Mesenchymal stem cell (in vitro differentiated cells and primary cell): ENCODE data around the gene LRRC28.

Source experiments
- DNase-seq: peaks from one replicate; pipeline ENCODE4 v3.0.0-alpha.2; 2013
- H2AFZ ChIP-seq: one replicate; pipeline ENCODE4 v1.6.1; 2013; ENCODE audit warnings: low read depth, mild to moderate bottlenecking, control low read depth, inconsistent platforms, low read length, moderate library complexity
- H2AK5ac ChIP-seq: 2 replicates; pipeline ENCODE4 v1.6.1; 2013; ENCODE audit warnings: low read length, moderate library complexity, mild to moderate bottlenecking, inconsistent platforms; ENCODE audit not compliant: severe bottlenecking
- H2BK120ac ChIP-seq: one replicate; pipeline ENCODE4 v1.6.1; 2013; ENCODE audit warnings: low read depth, mild to moderate bottlenecking, inconsistent platforms, low read length, moderate library complexity
- H2BK12ac ChIP-seq, 2 experiments: one replicate each; pipeline ENCODE4 v1.6.1; 2013; ENCODE audit warnings: inconsistent platforms in 2 of 2, low read length in 2 of 2, mild to moderate bottlenecking in 2 of 2, moderate library complexity in 2 of 2, control low read depth in 1 of 2
- H2BK15ac ChIP-seq: one replicate; pipeline ENCODE4 v1.6.1; 2013; ENCODE audit warnings: mild to moderate bottlenecking, low read depth, inconsistent platforms; ENCODE audit not compliant: poor library complexity, severe bottlenecking
- H2BK5ac ChIP-seq: 2 replicates; pipeline ENCODE4 v1.6.1; 2013; ENCODE audit warnings: low read depth, mild to moderate bottlenecking, low read length, control low read depth, inconsistent platforms; ENCODE audit not compliant: poor library complexity, severe bottlenecking
- H3K14ac ChIP-seq, 2 experiments: one replicate each; pipeline ENCODE4 v1.6.1; 2013; ENCODE audit warnings: inconsistent platforms in 2 of 2, low read length in 2 of 2, control low read depth in 1 of 2, mild to moderate bottlenecking in 1 of 2, moderate library complexity in 1 of 2
- H3K18ac ChIP-seq, 2 experiments: one replicate each; pipeline ENCODE4 v1.6.1; 2013; ENCODE audit warnings: inconsistent platforms in 2 of 2, low read length in 2 of 2, control low read depth in 1 of 2, low read depth in 1 of 2, mild to moderate bottlenecking in 1 of 2
- H3K23ac ChIP-seq, 2 experiments: one replicate each; pipeline ENCODE4 v1.6.1; 2013; ENCODE audit warnings: inconsistent platforms in 2 of 2, low read length in 2 of 2, mild to moderate bottlenecking in 2 of 2, moderate library complexity in 2 of 2, control low read depth in 1 of 2
- H3K27ac ChIP-seq: 2 replicates; pipeline ENCODE4 v1.5.1; 2013; ENCODE audit warnings: mild to moderate bottlenecking, moderate library complexity, low read length, control low read depth, inconsistent platforms; ENCODE audit not compliant: poor library complexity, severe bottlenecking
- H3K27me3 ChIP-seq, 2 experiments: 2 replicates each; pipeline versions ENCODE4 v1.6.1 to v1.7.0; 2013; ENCODE audit warnings: low read length in 2 of 2, mild to moderate bottlenecking in 2 of 2, moderate library complexity in 2 of 2, control low read depth in 1 of 2, inconsistent platforms in 1 of 2; ENCODE audit not compliant: control insufficient read depth in 1 of 2, insufficient read depth in 1 of 2
- H3K36me3 ChIP-seq, 2 experiments: 2 replicates each; pipeline versions ENCODE4 v1.6.1 to v1.7.0; 2013; ENCODE audit warnings: low read length in 2 of 2, control low read depth in 1 of 2, inconsistent platforms in 1 of 2, low read depth in 1 of 2, mild to moderate bottlenecking in 1 of 2; ENCODE audit not compliant: insufficient read depth in 2 of 2, control insufficient read depth in 1 of 2
- H3K4ac ChIP-seq, 2 experiments: one replicate each; pipeline ENCODE4 v1.6.1; 2013; ENCODE audit warnings: inconsistent platforms in 2 of 2, low read length in 2 of 2, mild to moderate bottlenecking in 2 of 2, moderate library complexity in 2 of 2, control low read depth in 1 of 2, low read depth in 1 of 2
- H3K4me1 ChIP-seq: 2 replicates; pipeline ENCODE4 v1.6.1; 2013; ENCODE audit warnings: low read depth, low read length, control low read depth; ENCODE audit not compliant: control insufficient read depth, insufficient read depth
- H3K4me2 ChIP-seq: 2 replicates; pipeline ENCODE4 v1.6.1; 2013; ENCODE audit warnings: low read length, mild to moderate bottlenecking, inconsistent platforms; ENCODE audit not compliant: poor library complexity, severe bottlenecking
- H3K4me3 ChIP-seq, 2 experiments: 2 replicates each; pipeline versions ENCODE4 v1.5.1 to v1.7.0; 2013; ENCODE audit warnings: low read length in 2 of 2, mild to moderate bottlenecking in 2 of 2, control low read depth in 1 of 2, low read depth in 1 of 2; ENCODE audit not compliant: insufficient read depth in 1 of 2
- H3K79me1 ChIP-seq: replicated peaks from 2 replicates; pipeline ENCODE4 v1.6.1; 2013; ENCODE audit warnings: mild to moderate bottlenecking, control low read depth, low read length, inconsistent platforms; ENCODE audit not compliant: poor library complexity, severe bottlenecking
- H3K9ac ChIP-seq: 2 replicates; pipeline ENCODE4 v1.7.0; 2013; ENCODE audit warnings: mild to moderate bottlenecking, low read length, moderate library complexity
- H3K9me3 ChIP-seq: 2 replicates; pipeline ENCODE4 v1.7.0; 2013; ENCODE audit warnings: mild to moderate bottlenecking, low read length; ENCODE audit not compliant: control insufficient read depth
- H4K8ac ChIP-seq: one replicate; pipeline ENCODE4 v1.6.1; 2013; ENCODE audit warnings: inconsistent platforms, mild to moderate bottlenecking, low read length, moderate library complexity
- H4K91ac ChIP-seq: one replicate; pipeline ENCODE4 v1.6.1; 2013; ENCODE audit warnings: mild to moderate bottlenecking, low read length, inconsistent platforms
- WGBS: methylation state at CpG from one replicate; pipeline ENCODE4 v1.1.7; 2013; ENCODE audit warnings: mixed read lengths; 5-methylcytosine and 5-hydroxymethylcytosine counted together

LRRC28 gene

GRCh38 chr15:99267957-99268356, 16.7 kb downstream of the LRRC28 start:
- Histone ChIP-seq H3K14ac (no peak overlapping the region), H2BK12ac (no peak overlapping the region), H3K9ac (no peak overlapping the region), H3K4me2 (no peak overlapping the region), H2AK5ac (no peak overlapping the region), H3K4me3 (no peak overlapping the region), H3K79me1 (peaks cover 9% of the 10 kb centered on the region), H3K36me3 (peaks cover 0 to 8% of the 10 kb centered on the region in 2 experiments), H3K4me1 (no peaks in the 10 kb centered on the region), H3K9me3 (no peaks in the 10 kb centered on the region), H4K91ac (no peak overlapping the region), H2AFZ (no peak overlapping the region), H3K27me3 (no peaks in the 10 kb centered on the region), H3K18ac (no peak overlapping the region), H2BK5ac (no peak overlapping the region), H3K23ac (no peak overlapping the region), H3K4ac (no peak overlapping the region), H2BK15ac (no peak overlapping the region), H4K8ac (no peak overlapping the region), H3K27ac (no peak overlapping the region), H2BK120ac (no peak overlapping the region)
- 100% methylated on average over 1 of the region's 3 CpGs for WGBS
- DNase-seq: no peak

- Histone ChIP-seq H3K4me1 (no peaks in the 10 kb centered on the region), H2BK12ac (no peak overlapping the region), H4K91ac (no peak overlapping the region), H3K23ac (no peak overlapping the region), H2BK15ac (no peak overlapping the region), H2AFZ (no peak overlapping the region), H3K9me3 (no peaks in the 10 kb centered on the region), H2BK120ac (no peak overlapping the region), H3K9ac (no peak overlapping the region), H2BK5ac (no peak overlapping the region), H3K4me3 (no peak overlapping the region), H3K36me3 (peaks cover 0 to 7% of the 10 kb centered on the region in 2 experiments), H3K27me3 (no peaks in the 10 kb centered on the region), H3K14ac (no peak overlapping the region), H4K8ac (no peak overlapping the region), H3K79me1 (peaks cover 9% of the 10 kb centered on the region), H3K4ac (no peak overlapping the region), H2AK5ac (no peak overlapping the region), H3K27ac (no peak overlapping the region), H3K4me2 (no peak overlapping the region), H3K18ac (no peak overlapping the region)
- WGBS: 100% methylated on average over 4 of the region's 5 CpGs
- DNase-seq: no peak
Observed at GRCh38 chr15:99268431-99268830, 17.1 kb downstream of the LRRC28 start.

DNA sequence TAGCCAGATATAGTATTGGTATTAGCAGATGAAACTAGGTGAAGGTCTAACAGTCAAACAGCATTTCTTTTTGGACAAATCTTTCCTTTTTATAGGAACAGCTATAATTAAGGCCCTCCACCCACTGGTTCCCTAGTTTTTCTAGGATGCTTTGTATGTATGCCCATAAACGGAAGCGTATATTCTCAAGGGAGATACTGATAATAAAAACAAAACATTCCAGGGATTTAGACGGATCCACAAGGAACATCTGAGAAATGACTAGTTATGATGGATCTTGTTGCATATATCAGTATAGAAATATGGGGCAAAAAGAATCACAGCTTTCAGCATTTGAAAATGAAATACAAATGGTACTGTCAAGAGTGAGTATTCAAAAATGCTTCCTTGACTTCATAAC, 22.5 kb downstream of the LRRC28 start:
- H2BK15ac ChIP-seq: no peak overlapping the region
- no peak overlapping the region for H3K14ac ChIP-seq
- no peak overlapping the region for H3K4me3 ChIP-seq
- H3K36me3 ChIP-seq: peaks cover 0 to 2% of the 10 kb centered on the region in 2 experiments
- H3K79me1 ChIP-seq: peaks cover 11% of the 10 kb centered on the region
- H3K4me2 ChIP-seq: no peak overlapping the region
- H4K8ac ChIP-seq: no peak overlapping the region
- H3K9me3 ChIP-seq: no peaks in the 10 kb centered on the region
- no peak overlapping the region for H2AFZ ChIP-seq
- 53% methylated on average over 3 of the region's 3 CpGs for WGBS
- DNase-seq: no peak
- no peak overlapping the region for H3K18ac ChIP-seq
- no peaks in the 10 kb centered on the region for H3K27me3 ChIP-seq
- no peaks in the 10 kb centered on the region for H3K4me1 ChIP-seq
- H2BK5ac ChIP-seq: no peak overlapping the region
- no peak overlapping the region for H3K27ac ChIP-seq
- H3K4ac ChIP-seq: no peak overlapping the region
- no peak overlapping the region for H2BK120ac ChIP-seq
- H4K91ac ChIP-seq: no peak overlapping the region
- H2AK5ac ChIP-seq: no peak overlapping the region
- no peak overlapping the region for H3K9ac ChIP-seq
- H3K23ac ChIP-seq: no peak overlapping the region
- no peak overlapping the region for H2BK12ac ChIP-seq

GRCh38 chr15:99275061-99275460, 23.8 kb downstream of the LRRC28 start:
- Histone ChIP-seq H4K91ac (no peak overlapping the region), H3K4me3 (no peak overlapping the region), H3K4me2 (no peak overlapping the region), H2BK120ac (no peak overlapping the region), H3K14ac (no peak overlapping the region), H3K9me3 (no peaks in the 10 kb centered on the region), H3K79me1 (peaks cover 11% of the 10 kb centered on the region), H3K36me3 (peaks cover 0 to 6% of the 10 kb centered on the region in 2 experiments), H3K23ac (no peak overlapping the region), H3K27ac (no peak overlapping the region), H2AK5ac (no peak overlapping the region), H2BK15ac (no peak overlapping the region), H2BK5ac (no peak overlapping the region), H4K8ac (no peak overlapping the region), H2AFZ (no peak overlapping the region), H3K4me1 (no peaks in the 10 kb centered on the region), H3K9ac (no peak overlapping the region), H2BK12ac (no peak overlapping the region), H3K4ac (no peak overlapping the region), H3K27me3 (no peaks in the 10 kb centered on the region), H3K18ac (no peak overlapping the region)
- WGBS: 100% methylated on average over 1 of the region's 2 CpGs
- DNase-seq: no peak
